SIG-M5 (cell line): ENCODE data around the gene TANGO6.
"Not testable (repeated sequence)": the region's sequence is repeated elsewhere in the genome, so short reads cannot be mapped to it uniquely, and the experiment has no call there.

Experiments
- DNase-seq: peaks from one replicate; lab custom pipeline; 2025; lab: John Stamatoyannopoulos, UW

TANGO6 gene

DNA sequence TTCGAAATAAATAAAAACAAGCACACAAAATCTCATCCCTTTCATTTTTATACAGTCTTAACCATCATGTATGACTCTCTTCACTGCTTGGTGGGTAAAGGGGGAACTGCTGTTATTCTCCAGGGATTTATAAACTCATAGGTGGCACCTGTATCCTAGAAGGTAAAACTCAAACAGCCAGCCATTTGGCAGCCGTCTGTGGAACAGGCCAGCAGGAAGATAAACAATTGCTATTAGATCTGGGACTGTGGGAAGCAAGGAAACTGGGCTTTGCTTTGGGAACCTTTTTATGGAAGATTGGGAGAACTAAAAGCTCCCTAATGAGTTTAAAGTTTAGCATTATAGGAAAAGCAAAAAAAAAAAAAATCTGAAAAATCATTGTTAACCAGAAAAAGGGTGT, 126.0 kb downstream of the TANGO6 start:
- no peak for DNase-seq

DNA sequence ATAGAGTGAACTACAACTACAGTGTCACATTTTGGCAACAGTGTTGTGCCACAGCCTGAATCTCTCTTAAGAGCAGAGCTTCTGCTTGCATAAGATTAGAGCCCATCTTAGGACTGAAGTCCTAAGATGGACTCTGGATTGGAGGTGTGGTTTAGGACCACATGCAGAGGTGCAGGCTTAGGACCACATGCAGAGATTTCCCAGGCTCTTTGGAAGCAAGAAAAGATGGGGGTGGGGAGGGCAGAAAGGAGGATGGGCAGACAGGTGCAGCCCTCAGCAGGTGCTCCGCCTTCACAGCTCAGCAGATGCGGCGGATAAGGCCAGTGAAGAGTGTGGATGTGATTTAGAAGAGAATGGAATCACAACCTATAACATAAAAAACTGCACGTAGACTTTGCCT, 128.7 kb downstream of the TANGO6 start:
- DNase-seq, result no peak

DNA sequence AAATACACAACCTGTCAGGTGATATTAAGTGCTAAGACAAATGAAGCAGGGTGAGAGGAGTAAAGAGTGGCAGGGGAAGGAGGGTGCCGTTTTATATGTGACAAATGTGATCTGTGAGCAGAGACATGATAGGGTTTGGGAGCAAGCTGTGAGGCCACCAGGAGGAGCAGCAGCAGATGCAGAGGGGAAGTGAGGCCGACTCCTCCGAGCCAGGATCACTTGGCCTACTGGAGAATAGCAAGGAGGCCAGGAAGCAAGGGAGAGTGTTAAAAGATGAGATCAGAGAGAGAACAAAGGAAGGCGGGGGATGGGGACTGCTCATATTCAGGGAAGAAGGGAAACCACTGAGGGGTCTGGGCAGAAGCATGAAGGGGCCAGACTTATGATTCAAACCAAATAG, 129.4 kb downstream of the TANGO6 start:
- DNase-seq, result no peak

DNA sequence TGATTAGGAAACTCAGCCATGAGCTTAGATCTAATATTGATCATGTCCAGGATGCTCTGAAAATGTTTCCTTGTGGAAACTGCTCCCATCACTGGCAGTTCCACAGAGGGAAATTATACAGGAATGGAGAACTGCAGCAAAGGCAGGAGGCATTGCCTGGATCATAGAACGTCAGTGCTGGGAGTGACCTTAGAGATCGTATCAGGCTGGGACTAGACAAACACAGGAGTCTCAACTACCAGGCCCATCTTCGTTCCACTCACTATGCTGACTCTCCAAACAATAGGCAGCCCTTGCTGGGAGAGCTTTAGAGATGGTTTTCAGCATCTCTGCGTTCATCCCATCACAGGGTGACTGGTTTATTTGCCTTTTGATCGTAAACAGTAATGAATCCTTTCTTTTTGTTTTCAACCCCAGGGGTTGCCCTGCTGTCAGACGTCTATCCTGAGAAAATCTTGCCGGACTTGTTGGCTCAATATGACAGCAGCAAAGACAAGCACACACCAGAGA, 130.3 kb downstream of the TANGO6 start:
- no peak for DNase-seq

DNA sequence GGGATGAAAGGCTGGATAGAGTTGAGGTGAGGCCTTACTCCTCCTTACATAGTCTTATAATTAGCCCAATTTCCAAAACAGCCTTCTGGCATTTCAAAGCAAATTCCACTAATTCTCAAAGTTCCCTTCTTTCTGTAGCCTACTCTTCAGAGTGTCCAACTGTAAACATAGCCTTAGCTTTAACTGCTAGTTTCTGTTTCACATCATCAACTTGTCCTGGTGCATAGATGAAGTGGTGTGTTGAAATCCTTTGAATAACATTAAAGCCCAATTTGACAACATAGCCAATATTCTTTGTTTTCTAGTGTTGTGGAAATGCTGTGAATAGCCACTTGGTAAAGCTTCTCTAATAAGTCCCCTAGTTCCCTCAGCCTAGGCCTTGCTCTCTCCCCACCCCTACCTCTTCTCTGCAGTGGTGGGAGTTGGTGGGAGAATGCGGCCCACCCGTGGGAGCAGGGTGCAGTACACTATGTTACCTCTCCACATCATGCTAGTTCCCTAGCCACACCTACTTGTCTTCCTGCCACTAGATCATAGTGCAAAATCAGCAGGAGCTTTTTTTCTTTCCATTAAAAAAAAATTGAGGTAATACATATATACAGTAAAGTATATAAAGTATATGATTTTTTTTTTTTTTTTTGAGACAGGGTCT, 135.1 kb downstream of the TANGO6 start:
- DNase-seq, result no peak

DNA sequence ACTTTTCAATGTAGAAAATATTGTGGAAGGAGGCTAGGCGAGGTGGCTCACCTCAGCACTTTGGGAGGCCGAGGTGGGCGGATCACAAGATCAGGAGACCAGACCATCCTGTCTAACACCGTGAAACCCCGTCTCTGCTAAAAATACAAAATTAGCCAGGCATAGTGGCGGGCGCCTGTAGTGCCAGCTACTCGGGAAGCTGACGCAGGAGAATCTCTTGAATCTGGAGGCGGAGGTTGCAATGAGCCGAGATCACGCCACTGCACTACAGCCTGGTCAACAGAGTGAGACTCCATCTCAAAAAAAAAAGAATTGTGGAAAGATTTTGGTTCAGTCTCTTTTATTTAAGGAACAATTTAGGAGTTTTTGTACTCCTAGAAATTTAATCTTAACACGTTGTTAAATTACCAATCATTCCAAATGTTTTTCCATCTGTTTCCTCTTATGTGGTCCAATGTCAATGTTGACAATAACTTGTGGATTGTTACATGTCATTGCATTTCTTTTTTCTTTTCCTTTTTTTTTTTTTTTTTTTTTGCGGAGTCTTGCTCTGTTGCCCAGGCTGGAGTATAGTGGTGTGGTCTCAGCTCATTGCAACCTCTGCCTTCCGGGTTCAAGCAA, 137.5 kb downstream of the TANGO6 start:
- no peak for DNase-seq

DNA sequence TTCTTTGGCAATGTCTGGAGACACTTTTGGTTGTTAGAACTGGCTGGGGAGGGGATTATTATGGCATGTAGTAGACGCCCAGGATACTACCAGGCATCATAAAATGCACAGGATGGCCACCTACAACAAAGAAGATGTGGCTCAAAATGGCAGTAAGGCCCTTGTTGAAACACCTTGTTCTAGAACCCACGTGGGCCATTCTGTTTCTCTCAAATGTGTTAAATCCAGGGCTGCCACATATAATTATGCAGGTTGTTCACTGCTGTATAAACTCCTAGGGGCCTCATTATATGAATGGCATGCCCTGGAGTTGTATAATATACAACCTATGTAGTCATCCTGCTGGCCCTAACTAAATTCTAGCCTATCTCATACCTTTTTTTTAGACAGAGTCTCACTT, 138.6 kb downstream of the TANGO6 start:
- DNase-seq, result no peak

DNA sequence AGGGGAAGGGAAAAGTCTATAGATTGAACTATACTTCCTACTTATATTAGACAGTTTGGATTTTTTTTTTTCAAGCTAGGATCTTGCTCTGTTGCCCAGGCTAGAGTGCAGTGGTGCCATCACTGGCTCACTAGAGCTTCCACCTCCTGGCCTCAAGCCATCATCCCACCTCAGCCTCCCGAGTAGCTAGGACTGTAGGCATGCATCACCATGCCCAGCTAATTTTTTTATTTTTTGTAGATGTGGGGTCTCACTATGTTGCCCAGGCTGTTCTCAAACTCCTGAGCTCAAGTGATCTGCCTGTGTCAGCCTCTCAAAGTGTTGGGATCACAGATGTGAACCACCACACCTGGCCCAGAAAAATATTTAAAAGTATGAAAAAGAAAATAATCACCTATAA, 141.1 kb downstream of the TANGO6 start:
- no peak for DNase-seq

DNA sequence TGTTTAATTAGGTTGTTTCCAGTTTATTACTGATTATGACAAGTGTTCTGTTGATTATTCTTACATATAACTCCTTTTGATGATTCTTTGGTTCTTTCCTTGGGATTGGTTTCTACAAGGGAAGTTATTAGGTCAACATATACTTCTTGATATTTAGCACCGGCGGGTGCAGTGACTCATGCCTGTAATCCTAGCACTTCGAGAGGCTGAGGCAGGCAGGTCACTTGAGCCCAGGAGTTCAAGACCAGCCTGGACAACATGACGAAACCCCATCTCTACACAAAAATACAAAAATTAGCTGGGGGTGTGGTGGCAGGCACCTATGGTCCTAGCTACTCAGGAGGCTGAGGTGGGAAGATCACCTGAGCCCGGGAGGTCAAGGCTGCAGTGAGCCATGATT, 141.9 kb downstream of the TANGO6 start:
- DNase-seq, result no peak

DNA sequence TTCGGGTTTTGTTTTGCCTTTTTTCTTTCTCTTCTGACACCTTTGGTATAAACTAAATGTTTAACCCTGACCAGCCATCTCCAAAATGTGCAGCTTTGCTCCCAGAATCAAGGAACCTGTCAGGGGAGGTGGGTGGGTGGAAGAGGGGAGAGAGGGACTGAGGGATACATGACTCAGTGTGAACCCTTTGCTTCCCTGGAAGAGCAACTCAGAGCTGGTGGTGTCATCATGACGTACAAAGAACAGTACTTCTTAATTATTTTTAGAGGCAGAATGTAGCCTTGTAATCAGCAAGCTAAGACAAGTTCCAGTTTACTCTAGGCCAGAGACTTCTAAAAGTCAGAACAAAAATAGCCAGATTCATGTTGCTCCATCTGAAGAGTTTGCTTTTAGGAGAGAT, 142.5 kb downstream of the TANGO6 start:
- DNase-seq, result no peak

DNA sequence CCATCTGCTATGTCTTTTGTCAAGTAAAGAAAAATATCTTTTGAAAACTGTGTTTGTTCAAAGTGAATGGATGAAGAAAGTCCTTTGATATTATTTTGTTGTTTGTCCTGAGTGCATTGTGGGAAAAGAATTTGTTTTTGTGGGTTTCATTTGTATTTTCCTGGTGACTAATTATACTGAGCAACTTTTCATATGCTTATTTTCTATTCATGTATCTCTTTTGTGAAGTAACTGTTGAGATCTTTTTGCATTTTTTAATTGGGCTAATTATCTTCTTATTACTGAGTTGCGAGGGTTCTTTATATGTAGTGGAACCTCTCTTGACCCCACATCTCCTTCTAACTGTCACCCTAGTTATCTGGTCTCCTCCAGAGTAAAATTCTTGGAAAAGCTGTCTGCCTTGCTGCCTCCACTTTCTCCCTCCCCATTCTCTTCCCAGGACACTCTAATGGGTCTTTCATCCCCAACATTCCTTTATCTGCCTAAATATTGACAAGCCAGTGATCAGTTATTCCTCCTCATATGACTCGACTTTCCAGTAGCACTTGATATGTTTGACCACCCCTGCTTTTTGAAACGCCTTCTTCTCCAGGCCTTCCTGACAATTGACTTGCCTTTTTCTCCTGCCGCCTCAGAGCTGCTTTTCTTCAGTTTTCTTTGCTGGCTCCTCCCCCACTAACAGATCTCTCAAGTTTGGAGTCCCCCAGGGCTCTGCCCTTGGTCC, 144.6 kb downstream of the TANGO6 start:
- DNase-seq, result no peak

DNA sequence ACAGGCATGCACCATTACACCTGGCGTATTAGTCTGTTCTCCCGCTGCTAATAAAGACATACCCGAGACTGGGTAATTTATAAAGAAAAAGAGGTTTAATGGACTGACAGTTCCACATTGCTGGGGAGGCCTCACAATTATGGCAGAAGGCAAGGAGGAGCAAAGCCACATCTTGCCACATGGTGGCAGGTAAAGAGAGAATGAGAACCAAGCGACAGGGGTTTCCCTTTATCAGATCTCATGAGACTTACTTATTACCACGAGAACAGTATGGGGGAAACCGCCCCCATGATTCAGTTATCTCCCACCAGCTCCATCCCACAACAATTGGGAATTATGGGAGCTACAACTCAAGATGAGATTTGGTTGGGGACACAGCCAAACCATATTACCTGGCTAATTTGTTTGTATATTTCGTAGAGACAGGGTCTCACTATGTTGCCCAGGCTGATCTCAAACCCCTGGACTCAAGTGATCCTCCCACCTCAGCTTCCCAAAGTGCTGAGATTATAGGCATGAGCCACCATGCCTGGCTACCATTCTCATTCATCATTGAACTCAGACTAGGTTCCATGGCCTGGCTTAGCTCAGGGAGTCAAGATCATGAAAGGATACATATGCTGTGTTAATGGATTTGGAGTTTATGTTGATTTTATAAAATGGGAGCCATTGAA, 147.0 kb downstream of the TANGO6 start:
- not testable (repeated sequence) for DNase-seq

DNA sequence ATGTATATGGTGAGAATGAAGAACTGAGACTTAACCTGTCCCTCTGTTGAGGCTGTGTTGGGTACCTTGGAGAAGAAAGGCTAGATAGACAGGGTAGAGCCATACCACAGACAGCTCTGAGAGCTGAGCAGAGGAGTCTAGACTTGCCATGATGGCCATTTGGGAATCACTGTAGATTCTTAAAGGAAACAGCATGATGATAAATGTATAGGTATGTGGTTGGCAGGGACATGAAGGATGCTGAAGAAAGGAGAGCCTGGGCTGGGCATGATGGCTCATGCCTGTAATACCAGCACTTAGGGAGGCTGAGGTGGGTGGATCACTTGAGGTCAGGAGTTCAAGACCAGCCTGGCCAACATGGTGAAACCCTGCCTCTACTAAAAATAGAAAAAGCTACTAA, 147.7 kb downstream of the TANGO6 start:
- DNase-seq, result no peak

DNA sequence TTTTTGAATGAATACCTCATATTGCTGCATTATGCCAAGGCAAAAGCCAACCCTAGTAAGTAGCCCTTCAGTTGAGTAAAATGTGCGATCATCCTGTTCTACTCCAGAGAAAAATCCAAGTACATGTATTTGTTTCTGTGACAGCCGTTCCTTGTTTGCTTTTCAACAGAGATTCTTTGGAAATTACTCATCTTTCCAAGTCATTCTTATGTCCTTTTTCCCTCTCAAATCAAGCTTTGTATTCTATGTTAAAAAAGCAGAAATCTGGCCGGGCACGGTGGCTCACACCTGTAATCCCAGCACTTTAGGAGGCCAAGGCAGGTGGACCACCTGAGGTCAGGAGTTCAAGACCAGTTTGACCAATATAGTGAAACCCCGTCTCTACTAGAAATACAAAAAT, 149.2 kb downstream of the TANGO6 start:
- DNase-seq, result no peak

DNA sequence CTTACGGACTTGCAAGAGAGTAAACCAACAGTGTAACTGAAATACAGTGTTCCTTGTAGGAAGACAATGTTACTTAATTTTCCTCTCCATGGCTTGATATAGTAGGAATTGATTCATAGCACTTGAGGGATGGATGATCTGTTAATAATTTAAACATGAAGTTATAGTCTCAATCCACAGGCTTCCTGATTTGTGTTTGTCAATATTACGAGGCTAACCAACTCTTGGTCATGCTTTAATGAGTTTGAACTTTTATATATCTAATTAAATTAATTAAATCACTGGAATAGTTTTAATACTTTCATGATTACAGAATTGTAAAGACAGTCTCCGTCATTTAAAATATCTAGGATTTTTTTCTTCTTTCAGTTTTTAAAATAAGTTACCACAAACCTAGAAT, 150.1 kb downstream of the TANGO6 start:
- no peak for DNase-seq

DNA sequence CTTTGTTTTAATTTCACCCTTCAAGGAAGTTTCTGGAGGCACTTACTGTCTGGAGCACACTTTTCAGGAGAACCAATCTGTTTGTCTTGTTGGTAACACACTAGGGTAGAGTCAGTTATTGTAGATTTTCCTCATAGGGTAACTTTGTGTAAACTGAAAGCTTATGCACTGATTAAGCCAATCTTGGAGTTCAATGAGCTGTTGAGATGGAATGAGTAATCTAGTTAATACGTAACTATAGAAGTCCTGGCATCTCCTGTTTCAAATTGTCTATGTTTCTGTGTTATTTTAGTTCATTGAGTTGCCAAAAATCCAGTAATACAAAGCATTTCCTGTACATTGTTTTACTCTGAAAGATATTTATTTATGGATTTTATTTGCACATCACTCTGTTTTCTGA, 150.6 kb downstream of the TANGO6 start:
- no peak for DNase-seq

DNA sequence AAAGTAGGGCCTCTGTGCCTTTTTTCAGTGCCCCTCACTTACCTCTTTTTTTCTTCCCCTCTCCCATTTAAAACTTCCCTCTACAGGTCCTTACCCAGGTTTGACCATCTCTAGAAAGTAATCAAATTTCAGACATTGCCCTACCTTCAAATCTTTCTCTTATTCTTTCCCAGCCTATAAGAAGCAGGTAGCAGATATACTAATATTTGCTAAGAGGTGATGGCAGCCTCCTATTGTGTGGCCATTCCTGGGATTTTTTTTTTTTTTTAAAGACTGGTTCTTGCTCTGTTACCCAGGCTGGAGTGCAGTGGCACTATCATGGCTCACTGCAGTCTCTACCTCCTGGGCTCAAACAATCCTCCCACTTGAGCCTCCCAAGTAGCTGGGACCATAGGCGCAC, 151.0 kb downstream of the TANGO6 start:
- DNase-seq, result no peak

DNA sequence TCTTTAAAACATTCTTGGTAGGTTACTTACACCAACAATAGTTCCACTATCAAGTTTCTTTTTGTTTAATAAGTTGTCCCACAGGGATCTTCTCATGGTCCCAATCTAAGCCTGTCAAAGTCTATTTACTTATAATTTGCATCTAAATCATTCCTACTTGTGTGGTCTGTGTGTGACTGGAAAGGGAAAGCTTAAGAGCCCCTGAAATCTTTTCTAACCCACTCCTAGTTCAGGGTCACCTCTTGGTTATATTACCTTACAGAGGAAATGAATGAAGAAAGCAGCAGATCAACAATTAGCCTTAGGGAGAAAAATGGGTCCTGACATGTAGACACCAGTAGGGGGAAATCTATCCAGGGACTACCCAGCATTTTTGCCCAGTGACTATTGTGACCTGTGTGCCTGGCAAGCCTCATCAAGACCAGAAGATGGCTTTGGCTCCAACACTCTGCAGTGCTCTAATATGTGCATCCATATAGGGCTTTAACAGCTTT, 151.7 kb downstream of the TANGO6 start:
- DNase-seq, result no peak

DNA sequence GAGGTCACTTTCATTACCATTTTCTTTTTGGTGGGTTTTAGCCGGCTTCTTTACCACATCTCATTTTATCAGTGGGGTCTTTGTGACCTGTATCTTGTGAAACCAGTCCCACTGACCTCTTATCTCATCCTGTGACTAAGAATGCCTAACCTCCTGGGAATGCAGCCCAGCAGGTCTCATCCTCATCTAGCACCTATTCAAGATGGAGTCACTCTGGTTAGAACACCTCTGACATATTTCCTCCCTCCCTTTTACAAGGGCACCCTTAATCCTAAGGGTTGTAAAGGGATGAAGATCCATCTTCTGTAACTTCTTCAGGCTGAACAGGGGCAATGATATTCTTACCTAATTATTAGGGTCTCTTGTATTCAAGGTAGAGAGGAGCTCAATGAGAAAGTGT, 154.2 kb downstream of the TANGO6 start:
- DNase-seq, result no peak

DNA sequence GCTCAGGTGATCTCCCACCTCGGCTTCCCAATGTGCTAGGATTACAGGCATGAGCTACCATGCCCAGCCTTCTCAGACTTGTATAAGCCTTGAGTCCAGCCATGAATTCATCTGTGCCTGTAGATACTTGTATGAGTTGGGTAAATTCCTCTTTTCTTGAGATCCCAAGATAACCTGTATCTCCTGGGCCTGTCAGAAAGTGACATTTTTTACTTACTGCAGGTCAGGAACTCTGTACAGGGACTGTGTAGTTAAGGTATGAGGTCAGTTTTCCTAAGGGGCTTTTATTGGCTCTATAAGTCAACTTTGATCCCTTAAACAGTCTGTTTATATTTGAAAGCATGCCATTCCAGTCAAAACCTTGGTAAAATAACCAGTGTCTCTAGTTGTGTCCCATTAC, 155.8 kb downstream of the TANGO6 start:
- DNase-seq, result no peak

DNA sequence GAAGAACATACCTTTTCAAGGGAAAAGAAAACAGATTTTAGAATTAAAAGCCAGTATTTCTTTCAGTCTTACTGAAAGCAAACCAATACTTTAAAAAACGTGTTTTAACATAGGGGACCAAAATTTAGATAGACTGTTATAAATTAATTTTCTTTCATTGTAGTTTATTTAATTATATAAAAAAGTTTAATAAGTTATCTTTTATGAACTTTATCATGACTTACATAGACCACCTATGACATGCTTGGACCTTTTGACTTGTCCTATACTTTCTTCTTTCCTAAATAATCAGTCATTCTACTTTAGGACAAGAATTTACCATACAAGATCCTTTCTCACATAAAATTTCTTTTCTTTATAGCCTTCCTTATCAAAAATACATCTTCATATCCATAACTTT, 160.2 kb downstream of the TANGO6 start:
- DNase-seq, result no peak

DNA sequence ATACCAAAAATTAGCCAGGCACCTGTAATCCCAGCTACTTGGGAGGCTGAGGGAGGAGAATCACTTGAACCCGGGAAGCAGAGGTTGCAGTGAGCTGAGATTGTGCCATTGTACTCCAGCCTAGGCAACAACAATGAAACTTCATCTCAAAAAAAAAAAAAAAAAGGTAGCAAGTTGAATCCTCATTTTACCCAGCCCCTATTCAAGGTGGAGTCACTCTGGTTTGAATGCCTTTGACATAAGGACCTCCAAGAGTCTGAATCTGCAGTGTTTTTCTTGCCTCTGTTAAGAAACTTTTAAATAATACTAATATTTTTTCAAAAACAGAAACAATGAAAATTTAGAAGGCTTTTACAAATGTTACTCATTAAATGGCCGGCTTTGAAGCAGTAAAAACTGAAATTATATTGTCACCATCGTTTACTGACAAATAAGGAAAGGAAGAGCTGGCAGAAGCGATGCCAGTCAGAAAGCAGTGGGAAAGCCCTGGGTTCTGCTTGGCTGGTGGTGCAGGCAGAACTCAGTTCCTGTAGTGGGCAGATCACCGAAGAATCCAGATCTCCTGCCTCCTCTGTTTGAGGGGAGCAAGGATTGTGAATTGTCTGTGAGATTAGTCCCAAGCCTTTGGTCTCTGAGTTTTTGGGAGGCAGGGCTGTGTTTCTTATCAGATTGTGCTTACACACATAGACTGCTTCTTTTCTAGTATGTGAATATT, 162.5 kb downstream of the TANGO6 start:
- no peak for DNase-seq
